ENCODE data around the gene MAPK8IP2. TPM values are rescaled to one million over a fixed set of nuclear protein-coding genes. Genes with fewer than 3 reads are reported as not detected.
A peak's percentile ranks its signal among the peaks of the same experiment; 100 is the strongest.

Gene MAPK8IP2
- total and polyA plus RNA-seq, 2 of the 13 experiments (the other 11 are each of a cell fraction or from before 2014, with no cell fraction given), result 1.3 to 2.6 TPM

GRCh38 chr22:50621948-50622722 is 21.5 kb downstream of the MAPK8IP2 start (continued):
- TF ChIP-seq ZNF558 (CRISPR knock-in tag; IDR thresholded peaks at IDR 0.05; ENCODE audit: borderline replicate concordance) (no peak), ZNF343 (CRISPR knock-in tag; IDR thresholded peaks at IDR 0.05) (0 out of 2 replicates have a peak, but pooled peaks have one; percentile 2), ZNF33A (CRISPR knock-in tag; IDR thresholded peaks at IDR 0.05; ENCODE audit: borderline replicate concordance) (no peak), HMGXB4 (CRISPR knock-in tag; IDR thresholded peaks at IDR 0.05; ENCODE audit: borderline replicate concordance in 1 of 2, low read depth in 1 of 2) (0 out of 4 replicates have a peak, but pooled peaks of 1 of the 2 experiments have one; percentile 41), ZNF839 (CRISPR knock-in tag; IDR thresholded peaks at IDR 0.05; ENCODE audit: borderline replicate concordance) (no peak), FOXK2 (IDR thresholded peaks at IDR 0.05) (no peak), MAX (IDR thresholded peaks at IDR 0.05) (no peak), AGO2 (optimal IDR thresholded peaks at IDR 0.05; ENCODE audit: low read depth, low read length) (no peak), RFX3 (CRISPR knock-in tag; IDR thresholded peaks at IDR 0.05) (no peak), REL (CRISPR knock-in tag; conservative IDR thresholded peaks at IDR 0.05) (no peak), ZNF607 (CRISPR knock-in tag; IDR thresholded peaks at IDR 0.05; ENCODE audit: borderline replicate concordance) (no peak)
- TF ChIP-seq, protein P1, sequence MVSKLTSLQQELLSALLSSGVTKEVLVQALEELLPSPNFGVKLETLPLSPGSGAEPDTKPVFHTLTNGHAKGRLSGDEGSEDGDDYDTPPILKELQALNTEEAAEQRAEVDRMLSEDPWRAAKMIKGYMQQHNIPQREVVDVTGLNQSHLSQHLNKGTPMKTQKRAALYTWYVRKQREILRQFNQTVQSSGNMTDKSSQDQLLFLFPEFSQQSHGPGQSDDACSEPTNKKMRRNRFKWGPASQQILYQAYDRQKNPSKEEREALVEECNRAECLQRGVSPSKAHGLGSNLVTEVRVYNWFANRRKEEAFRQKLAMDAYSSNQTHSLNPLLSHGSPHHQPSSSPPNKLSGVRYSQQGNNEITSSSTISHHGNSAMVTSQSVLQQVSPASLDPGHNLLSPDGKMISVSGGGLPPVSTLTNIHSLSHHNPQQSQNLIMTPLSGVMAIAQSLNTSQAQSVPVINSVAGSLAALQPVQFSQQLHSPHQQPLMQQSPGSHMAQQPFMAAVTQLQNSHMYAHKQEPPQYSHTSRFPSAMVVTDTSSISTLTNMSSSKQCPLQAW (CRISPR knock-in tag; IDR thresholded peaks at IDR 0.05), result 0 out of 2 replicates have a peak, but pooled peaks have one; percentile 56
- TF ChIP-seq, protein P2, sequence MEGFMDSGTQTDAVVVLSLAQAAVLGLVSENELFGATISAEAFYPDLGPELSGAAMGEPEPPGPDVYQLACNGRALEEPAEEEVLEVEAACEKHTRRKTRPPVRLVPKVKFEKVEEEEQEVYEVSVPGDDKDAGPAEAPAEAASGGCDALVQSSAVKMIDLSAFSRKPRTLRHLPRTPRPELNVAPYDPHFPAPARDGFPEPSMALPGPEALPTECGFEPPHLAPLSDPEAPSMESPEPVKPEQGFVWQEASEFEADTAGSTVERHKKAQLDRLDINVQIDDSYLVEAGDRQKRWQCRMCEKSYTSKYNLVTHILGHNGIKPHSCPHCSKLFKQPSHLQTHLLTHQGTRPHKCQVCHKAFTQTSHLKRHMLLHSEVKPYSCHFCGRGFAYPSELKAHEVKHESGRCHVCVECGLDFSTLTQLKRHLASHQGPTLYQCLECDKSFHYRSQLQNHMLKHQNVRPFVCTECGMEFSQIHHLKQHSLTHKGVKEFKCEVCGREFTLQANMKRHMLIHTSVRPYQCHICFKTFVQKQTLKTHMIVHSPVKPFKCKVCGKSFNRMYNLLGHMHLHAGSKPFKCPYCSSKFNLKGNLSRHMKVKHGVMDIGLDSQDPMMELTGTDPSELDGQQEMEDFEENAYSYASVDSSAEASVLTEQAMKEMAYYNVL (CRISPR knock-in tag; IDR thresholded peaks at IDR 0.05; ENCODE audit: borderline replicate concordance), result no peak
- TF ChIP-seq, protein P3, sequence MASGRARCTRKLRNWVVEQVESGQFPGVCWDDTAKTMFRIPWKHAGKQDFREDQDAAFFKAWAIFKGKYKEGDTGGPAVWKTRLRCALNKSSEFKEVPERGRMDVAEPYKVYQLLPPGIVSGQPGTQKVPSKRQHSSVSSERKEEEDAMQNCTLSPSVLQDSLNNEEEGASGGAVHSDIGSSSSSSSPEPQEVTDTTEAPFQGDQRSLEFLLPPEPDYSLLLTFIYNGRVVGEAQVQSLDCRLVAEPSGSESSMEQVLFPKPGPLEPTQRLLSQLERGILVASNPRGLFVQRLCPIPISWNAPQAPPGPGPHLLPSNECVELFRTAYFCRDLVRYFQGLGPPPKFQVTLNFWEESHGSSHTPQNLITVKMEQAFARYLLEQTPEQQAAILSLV (CRISPR knock-in tag; IDR thresholded peaks at IDR 0.05; ENCODE audit: borderline replicate concordance), result no peak
- TF ChIP-seq, protein P4, sequence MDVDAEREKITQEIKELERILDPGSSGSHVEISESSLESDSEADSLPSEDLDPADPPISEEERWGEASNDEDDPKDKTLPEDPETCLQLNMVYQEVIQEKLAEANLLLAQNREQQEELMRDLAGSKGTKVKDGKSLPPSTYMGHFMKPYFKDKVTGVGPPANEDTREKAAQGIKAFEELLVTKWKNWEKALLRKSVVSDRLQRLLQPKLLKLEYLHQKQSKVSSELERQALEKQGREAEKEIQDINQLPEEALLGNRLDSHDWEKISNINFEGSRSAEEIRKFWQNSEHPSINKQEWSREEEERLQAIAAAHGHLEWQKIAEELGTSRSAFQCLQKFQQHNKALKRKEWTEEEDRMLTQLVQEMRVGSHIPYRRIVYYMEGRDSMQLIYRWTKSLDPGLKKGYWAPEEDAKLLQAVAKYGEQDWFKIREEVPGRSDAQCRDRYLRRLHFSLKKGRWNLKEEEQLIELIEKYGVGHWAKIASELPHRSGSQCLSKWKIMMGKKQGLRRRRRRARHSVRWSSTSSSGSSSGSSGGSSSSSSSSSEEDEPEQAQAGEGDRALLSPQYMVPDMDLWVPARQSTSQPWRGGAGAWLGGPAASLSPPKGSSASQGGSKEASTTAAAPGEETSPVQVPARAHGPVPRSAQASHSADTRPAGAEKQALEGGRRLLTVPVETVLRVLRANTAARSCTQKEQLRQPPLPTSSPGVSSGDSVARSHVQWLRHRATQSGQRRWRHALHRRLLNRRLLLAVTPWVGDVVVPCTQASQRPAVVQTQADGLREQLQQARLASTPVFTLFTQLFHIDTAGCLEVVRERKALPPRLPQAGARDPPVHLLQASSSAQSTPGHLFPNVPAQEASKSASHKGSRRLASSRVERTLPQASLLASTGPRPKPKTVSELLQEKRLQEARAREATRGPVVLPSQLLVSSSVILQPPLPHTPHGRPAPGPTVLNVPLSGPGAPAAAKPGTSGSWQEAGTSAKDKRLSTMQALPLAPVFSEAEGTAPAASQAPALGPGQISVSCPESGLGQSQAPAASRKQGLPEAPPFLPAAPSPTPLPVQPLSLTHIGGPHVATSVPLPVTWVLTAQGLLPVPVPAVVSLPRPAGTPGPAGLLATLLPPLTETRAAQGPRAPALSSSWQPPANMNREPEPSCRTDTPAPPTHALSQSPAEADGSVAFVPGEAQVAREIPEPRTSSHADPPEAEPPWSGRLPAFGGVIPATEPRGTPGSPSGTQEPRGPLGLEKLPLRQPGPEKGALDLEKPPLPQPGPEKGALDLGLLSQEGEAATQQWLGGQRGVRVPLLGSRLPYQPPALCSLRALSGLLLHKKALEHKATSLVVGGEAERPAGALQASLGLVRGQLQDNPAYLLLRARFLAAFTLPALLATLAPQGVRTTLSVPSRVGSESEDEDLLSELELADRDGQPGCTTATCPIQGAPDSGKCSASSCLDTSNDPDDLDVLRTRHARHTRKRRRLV (CRISPR knock-in tag; IDR thresholded peaks at IDR 0.05), result no peak
